HG02610 (cell line): ENCODE measurements around the gene GALNS.
"Not testable (repeated sequence)": the region's sequence is repeated elsewhere in the genome, so short reads cannot be mapped to it uniquely, and the experiment has no call there.

Experiments used
- ATAC-seq: cut with Tn5 transposase; IDR thresholded peaks from one replicate; pipeline ENCODE4 v1.9.1; 2021; ENCODE audit warnings: mild to moderate bottlenecking, moderate library complexity; ENCODE audit not compliant: unreplicated experiment

The GALNS gene

GRCh38 chr16:88772871-88773811 is 83.6 kb downstream of the GALNS start:
- no peak for ATAC-seq

GRCh38 chr16:88771781-88772180 is 85.0 kb downstream of the GALNS start:
- ATAC-seq = not testable (repeated sequence)

GRCh38 chr16:88771294-88771772 is 85.4 kb downstream of the GALNS start:
- ATAC-seq = no peak

GRCh38 chr16:88770461-88771293 is 86.1 kb downstream of the GALNS start:
- ATAC-seq = peak; percentile 45

- no peak for ATAC-seq
Measured at GRCh38 chr16:88769617-88770460, 86.9 kb downstream of the GALNS start.

GRCh38 chr16:88768071-88768783 is 88.5 kb downstream of the GALNS start:
- no peak for ATAC-seq

GRCh38 chr16:88767546-88768070 is 89.1 kb downstream of the GALNS start:
- no peak for ATAC-seq

GRCh38 chr16:88766975-88767374 is 89.8 kb downstream of the GALNS start:
- ATAC-seq = no peak

- no peak for ATAC-seq
Measured at GRCh38 chr16:88764913-88765349, 91.8 kb downstream of the GALNS start.

- ATAC-seq = no peak
Measured at GRCh38 chr16:88764080-88764479, 92.7 kb downstream of the GALNS start.
